GM12891 (cell line): ENCODE data around the gene DCDC1.

Experiments used
- PAX5 ChIP-seq: IDR thresholded peaks from 2 replicates; pipeline ENCODE4 v1.6.1; 2011; ENCODE audit warnings: low read length, moderate library complexity, mild to moderate bottlenecking; ENCODE audit not compliant: insufficient read depth, severe bottlenecking
- POLR2A ChIP-seq: IDR thresholded peaks from 2 replicates; pipeline ENCODE4 v1.6.1; 2011; ENCODE audit warnings: low read depth, low read length, control low read depth
- POLR2AphosphoS5 ChIP-seq: IDR thresholded peaks from 2 replicates; pipeline ENCODE4 v1.6.1; 2011; ENCODE audit warnings: low read depth, low read length, control low read depth
- POU2F2 ChIP-seq: IDR thresholded peaks from 2 replicates; pipeline ENCODE4 v1.6.1; 2011; ENCODE audit warnings: low read depth, mild to moderate bottlenecking, control low read depth, low read length, moderate library complexity
- SPI1 ChIP-seq: IDR thresholded peaks from 2 replicates; pipeline ENCODE4 v1.6.1; 2011; ENCODE audit warnings: low read depth, low read length, control low read depth
- TAF1 ChIP-seq: IDR thresholded peaks from 2 replicates; pipeline ENCODE4 v1.6.1; 2011; ENCODE audit warnings: low read depth, low read length, control low read depth

DNA sequence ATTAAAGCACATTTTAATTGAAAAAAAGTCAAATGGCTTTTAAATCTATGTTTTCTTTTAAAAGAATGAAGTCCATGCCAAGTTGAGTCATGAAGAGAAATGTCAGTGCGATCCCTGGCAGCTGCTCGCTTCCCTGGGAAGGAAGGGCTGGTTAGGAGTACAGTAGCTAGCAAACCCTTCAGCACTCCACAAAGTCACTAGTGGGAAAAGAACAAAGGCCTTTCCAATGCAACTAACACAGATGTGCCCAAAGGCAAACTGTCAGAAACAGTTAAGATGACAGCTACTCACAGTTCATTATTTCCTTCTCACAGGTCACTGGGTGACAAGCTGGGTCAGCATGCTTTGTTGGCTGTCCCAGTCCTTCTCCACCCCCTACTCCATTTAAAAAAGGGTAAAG lies 308.7 kb downstream of the DCDC1 start:
- TF ChIP-seq TAF1 (no peak), POLR2A (no peak), POU2F2 (no peak), POLR2AphosphoS5 (no peak), SPI1 (no peak), PAX5 (no peak)
